Activated naive CD4-positive, alpha-beta T cell treated with anti-CD3 and anti-CD28 coated beads, Interleukin-2, amount 50 U/mL, for 72 hours (primary cell): Measurements from ENCODE around the gene DUSP28. TPM values are rescaled to one million over a fixed set of nuclear protein-coding genes. Genes with fewer than 3 reads are reported as not detected.
"Not testable (repeated sequence)": the region's sequence is repeated elsewhere in the genome, so short reads cannot be mapped to it uniquely, and the experiment has no call there.

Experiments used
- ATAC-seq, 2 donors: fragments of 150-1000 bp; cut with Tn5 transposase; 2 replicates each; pipeline ENCODE4 v1.10.0; 2021; ENCODE audit warnings: mild to moderate bottlenecking in 2 of 2, moderate library complexity in 2 of 2
- DNase-seq, 2 donors: peaks; one replicate each; pipeline ENCODE4 v3.0.0; 2021 to 2022; ENCODE audit warnings: low spot score in 2 of 2
- H3K27ac Mint-ChIP-seq, 2 donors: one replicate each; pipeline ENCODE4 v1.8.0; 2022; ENCODE audit warnings: mild to moderate bottlenecking in 2 of 2, mixed read lengths in 2 of 2
- H3K36me3 Mint-ChIP-seq, 2 donors: one replicate each; pipeline ENCODE4 v1.8.0; 2022; ENCODE audit warnings: mixed read lengths in 2 of 2
- H3K9me3 Mint-ChIP-seq, 2 donors: one replicate each; pipeline ENCODE4 v1.8.0; 2022; ENCODE audit warnings: mixed read lengths in 2 of 2
- total RNA-seq, 2 donors: library from RNA; stranded (reverse); gene quantifications; one replicate each; pipeline ENCODE4 v1.2.3, GENCODE V29; 2022

The DUSP28 gene, protein sequence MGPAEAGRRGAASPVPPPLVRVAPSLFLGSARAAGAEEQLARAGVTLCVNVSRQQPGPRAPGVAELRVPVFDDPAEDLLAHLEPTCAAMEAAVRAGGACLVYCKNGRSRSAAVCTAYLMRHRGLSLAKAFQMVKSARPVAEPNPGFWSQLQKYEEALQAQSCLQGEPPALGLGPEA
- total RNA-seq = 1 to 10 TPM; 3.8 to 5.4 TPM

DNA sequence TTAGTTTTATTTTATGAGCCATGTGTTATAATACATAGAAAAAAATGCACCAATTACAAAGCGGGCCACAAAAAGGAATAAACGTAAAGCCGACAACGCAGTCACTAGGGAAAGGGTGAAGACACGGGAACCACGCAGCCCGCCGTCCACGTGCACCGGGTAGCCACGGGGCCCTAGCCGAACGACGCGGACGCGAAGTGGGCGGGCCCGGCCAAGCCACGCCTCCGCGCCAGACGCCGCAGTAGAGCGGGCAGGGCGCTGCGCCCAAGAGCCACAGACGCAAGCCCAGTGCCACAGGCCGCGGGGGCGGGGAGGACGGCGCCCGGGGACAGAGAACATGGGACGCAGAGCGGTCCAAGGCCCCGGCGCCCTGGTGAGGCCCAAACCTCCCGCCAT is at the start of gene DUSP28:
Gene DUSP28, plus strand, starts transcription at position 274 of the 396 bp plus-strand sequence. CDS start 328 bp downstream, outside the sequence.
- H3K36me3 Mint-ChIP-seq = peaks cover 33 to 36% of the 10 kb centered on the region in 2 donors

DNA sequence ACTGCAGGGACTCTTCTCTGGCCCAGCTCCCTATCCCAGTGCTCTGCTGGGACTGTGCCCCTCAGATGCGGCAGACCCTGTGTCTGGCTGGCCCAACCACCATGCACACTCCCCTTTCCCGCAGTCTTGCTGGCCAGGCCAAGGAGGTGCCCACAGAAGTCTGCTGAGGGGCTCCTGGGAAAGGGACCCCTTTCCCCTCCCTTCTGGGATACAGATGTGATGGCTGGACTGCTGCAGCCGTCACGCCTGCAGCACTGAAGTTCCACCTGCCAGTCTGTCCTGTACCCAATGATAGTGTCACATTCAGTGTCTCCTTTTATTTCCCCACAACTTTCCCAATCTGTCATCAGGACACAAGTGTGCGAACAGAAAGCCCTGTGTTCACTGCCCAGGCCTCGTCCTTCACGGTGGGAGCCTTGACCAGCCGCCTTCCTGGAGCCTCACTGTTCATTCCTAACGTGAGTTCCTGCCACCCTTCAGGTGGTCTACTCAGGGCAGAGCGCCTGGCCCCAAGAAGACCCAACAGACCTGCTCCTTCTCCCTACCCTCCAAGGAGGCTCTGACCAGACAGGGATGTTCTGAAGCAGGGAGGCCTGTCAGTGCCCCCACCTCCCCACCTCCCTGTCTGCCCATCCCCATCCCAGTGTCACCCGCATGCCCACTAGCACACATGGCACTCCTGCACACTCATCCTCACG is 49.5 kb upstream of the DUSP28 start:
- no peaks in the 10 kb centered on the region for H3K36me3 Mint-ChIP-seq
- DNase-seq (no peak), ATAC-seq (no peak)
- H3K9me3 Mint-ChIP-seq = no peaks in the 10 kb centered on the region
- H3K27ac Mint-ChIP-seq = peak overlapping the region in 1 of 2 donors; percentile 85

More for the DNA sequence above, at the start of gene DUSP28:
- ATAC-seq (peak; percentile 68 to 70), DNase-seq (peak; percentile 93)
- H3K27ac Mint-ChIP-seq = peak within 1 kb of the TSS; percentile 96 to 99
- H3K9me3 Mint-ChIP-seq = no peaks in the 10 kb centered on the region

DNA sequence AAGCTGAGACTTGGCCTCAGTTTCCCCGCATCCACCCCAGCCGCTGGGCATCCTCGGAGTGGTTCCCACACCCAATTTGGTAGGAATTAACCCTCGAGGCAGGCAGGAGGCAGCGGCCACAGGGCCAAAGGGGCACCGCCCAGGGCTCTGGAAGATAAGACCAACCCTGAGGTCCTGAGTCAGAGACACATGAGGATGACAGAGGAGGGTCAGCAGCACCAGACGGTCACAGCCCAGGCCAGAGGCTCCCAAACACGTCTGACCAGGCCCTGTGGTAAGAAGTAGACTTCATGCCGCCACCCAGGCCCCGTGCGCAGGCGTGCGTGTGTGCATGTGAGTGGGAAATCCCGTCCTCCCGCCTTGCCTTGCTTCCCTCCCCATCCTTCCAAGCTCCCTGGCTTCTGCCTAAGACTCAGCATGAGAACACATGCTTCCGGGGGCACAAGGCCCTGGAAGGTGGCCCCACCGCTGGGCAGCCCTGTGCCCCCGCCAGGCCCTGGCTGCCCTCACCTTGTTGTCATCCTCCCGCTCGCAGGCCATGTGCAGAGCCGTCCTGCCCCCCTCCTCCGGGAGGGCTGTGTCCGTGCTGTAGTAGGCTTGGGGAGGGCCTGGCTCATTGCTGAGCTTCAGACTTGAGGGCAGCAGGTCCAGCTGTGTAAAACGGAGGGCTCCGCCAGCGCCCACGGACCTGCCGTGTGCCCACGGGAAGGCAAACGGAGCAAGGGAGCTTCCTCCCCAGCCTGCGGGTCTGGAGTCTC is 48.6 kb upstream of the DUSP28 start:
- no peaks in the 10 kb centered on the region for H3K9me3 Mint-ChIP-seq
- ATAC-seq = no peak
- no peaks in the 10 kb centered on the region for H3K36me3 Mint-ChIP-seq
- no peak overlapping the region for H3K27ac Mint-ChIP-seq
- no peak for DNase-seq

DNA sequence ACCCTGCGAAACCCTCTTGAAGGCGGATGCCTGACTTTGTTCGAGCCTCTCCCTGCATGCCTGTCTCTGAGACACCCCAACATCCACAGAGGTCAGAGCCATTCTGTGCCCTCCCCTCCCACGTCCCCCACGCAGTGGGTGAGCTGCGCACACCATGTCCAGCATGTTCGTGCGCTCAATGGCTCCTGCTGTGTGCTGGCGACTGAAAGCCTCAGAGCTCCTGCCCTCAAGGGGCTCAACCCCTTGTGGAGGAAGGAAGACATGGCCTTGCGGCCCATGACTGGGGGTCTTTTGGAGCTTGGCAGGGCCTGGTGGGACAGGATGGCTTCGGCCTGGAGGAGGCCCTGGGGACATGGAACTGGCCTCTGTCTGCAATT is 48.1 kb upstream of the DUSP28 start:
- no peak overlapping the region for H3K27ac Mint-ChIP-seq
- no peak for ATAC-seq
- DNase-seq = no peak
- no peaks in the 10 kb centered on the region for H3K36me3 Mint-ChIP-seq
- no peaks in the 10 kb centered on the region for H3K9me3 Mint-ChIP-seq

DNA sequence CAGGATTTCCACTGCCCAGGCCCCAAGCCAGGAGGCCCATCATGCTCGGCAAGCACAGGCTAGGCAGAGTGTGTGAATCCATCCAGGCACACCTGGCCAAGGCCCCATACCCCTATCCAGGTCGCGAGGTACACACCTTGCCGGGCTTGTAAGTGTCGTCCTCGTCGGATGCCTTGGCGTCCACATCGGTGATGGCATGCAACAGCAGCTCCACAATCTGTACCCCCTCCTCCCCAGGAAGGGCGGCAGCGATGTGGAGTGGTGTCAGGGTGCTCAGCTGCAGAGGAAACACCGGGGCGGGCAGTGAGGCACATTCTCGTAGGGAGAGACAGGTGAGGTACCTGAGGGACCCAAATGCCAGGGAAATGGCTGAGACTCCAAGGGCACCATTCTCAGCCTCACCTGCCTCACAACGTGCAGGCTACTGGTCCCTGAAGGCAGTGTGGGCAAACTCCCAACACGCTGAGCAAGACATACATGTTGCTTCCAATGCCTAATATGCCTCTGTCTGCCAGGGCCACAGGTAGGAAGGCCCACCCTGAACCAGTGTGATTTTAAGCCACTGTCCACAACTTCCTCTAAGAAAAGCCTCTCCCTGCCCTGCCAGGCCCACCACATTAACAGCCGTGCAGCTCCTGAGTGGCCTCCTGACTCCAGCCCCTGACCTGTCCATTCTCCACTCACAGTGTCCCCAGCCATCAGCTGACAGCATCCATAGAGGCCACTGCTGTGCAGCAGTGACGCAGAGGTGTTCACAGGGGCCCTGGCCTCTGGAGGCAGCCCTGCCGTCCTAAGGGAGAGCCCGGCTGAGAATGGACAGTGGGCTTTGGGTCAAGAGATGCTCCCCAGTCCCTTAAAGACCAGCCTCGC is 47.3 kb upstream of the DUSP28 start:
- ATAC-seq (no peak), DNase-seq (no peak)

DNA sequence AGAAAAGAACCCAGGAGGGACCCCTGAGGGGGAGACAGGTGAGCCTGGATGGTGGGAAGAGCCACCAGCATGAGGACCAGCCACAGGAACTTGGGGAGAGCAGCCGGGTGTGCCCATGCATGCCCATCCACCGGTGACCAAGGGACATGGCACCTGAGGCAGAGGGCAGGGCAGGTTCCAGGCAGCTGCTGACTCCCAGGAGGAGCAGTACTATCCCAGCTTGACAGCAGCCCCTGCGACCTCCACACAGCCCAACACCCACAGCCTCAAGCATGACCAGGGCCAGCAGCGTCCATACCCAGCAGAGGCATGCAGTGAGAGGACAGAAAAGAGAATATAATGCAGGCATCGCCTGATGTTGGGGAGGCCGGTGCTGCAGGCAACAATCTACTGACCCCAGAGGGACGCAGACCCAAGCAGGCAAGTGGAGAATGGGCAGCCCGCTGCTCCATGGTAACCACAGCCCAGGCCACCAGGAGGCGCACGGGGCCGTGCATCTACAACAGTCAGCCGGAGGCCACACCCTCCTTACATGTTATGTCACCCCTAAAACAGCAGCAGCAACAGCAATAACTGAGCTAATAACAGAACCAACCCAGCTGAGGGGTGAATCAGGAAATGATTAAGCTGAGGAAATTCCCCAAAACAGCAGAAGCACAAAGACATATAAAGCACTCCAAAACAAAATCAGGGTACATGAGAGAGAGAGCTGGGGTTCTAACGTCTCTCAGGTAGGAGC is 46.4 kb upstream of the DUSP28 start:
- DNase-seq (peak; percentile 80 to 86), ATAC-seq (peak; percentile 98 to 99)
- no peaks in the 10 kb centered on the region for H3K9me3 Mint-ChIP-seq

More for the DNA sequence above, 47.3 kb upstream of the DUSP28 start:
- H3K9me3 Mint-ChIP-seq = no peaks in the 10 kb centered on the region
- H3K36me3 Mint-ChIP-seq = no peaks in the 10 kb centered on the region
- H3K27ac Mint-ChIP-seq = peak overlapping the region; percentile 13 to 40

DNA sequence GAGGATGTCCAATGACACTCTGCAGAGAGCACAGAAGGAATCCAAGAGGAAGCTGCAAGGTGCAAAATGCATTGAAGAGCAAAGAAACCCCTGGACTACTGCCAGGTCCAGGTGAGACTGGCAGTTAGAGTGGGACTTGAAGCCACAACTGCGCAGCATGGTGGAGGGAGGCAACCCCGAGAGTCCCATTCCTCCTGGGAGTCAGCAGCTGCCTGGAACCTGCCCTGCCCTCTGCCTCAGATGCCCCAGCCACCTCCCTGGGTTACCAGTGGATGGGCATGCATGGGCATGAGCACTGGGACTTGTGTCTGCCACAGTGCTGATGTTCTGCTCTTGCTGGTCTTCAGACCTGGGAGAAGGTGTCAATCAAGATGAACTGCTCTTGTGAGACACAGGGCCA is 45.5 kb upstream of the DUSP28 start:
- peak overlapping the region; percentile 13 to 84 for H3K27ac Mint-ChIP-seq
- H3K36me3 Mint-ChIP-seq = no peaks in the 10 kb centered on the region
- ATAC-seq (no peak), DNase-seq (no peak)
- H3K9me3 Mint-ChIP-seq = no peaks in the 10 kb centered on the region

More for the DNA sequence above, 46.4 kb upstream of the DUSP28 start:
- no peaks in the 10 kb centered on the region for H3K36me3 Mint-ChIP-seq
- peak overlapping the region; percentile 13 to 84 for H3K27ac Mint-ChIP-seq

DNA sequence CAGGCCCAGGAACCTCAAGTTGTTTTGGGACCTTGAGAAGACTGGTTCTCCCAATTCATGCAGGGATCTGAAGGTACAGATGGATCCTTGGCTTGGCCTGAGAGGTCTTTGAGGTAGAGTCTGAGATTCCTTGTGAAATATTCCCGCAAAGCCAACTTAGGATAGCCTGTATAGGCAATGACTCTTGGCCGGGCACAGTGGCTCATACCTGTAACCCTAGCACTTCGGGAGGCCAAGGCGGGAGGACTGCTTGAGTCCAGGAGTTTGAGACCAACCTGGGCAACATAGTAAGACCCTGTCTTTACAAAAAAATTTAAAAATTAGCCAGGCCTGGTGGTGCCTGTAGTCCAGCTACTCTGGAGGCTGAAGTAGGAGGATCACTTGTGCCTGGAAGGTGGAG is 42.8 kb upstream of the DUSP28 start:
- ATAC-seq = no peak
- Mint-ChIP-seq H3K9me3 (peaks cover 1 to 2% of the 10 kb centered on the region in 2 donors), H3K27ac (no peak overlapping the region), H3K36me3 (peaks cover 7 to 9% of the 10 kb centered on the region in 2 donors)
- no peak for DNase-seq

DNA sequence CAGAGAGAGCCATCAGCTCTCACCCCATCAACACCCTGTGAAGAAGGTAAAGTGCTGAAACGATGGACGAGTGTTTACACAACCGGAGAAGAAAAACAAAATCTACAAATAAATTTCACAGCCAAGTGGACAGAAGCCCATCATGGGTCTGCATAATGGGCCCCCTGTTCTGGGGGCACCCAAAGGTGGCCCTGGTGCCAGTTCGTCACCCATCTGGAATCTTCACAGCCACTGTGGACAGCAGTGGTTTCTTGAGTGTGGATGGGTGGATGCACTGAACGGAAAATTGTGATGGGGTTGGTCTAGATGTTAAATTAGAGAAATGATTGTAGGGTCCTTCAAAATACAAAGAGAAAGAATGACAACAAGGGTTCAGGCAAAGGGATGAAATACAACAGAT is 41.2 kb upstream of the DUSP28 start:
- ATAC-seq (no peak), DNase-seq (no peak)
- H3K9me3 Mint-ChIP-seq = peaks cover 2 to 4% of the 10 kb centered on the region in 2 donors
- no peak overlapping the region for H3K27ac Mint-ChIP-seq
- peaks cover 17 to 21% of the 10 kb centered on the region in 2 donors for H3K36me3 Mint-ChIP-seq

DNA sequence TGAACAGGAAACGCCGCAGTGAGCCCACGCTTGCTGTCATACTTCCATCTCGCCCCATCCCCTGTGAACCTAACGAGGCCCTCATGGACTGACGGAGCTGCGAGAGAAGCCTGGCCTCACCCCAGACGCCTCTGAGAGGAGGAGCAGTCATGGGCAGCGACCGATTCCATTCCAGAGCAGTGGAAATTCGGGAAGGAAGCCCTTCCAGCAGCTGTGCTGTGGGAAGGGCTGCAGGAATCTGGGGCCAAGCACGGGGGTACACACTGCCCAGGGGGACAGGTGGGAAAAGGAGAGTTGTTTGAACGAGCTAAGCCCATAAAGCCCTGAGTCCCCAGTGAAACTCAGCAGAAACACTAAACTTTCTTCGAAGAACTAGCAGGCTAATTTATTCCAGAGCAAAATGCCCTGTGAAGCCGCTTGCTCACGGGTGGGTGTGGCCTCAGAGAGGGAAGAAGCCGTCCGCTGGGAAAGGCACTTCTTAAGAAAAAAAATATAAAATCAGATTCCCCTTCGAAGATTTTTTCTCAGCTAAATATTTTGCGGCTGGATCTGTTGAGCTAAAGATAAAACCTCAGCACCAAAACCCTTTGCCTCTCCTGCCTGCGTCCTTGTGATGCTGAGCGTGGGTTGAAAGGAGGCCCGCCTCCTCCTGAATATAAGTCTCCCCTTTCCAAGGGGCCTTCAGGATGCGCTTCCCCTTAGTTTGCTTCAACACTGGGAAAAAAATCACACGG is 40.6 kb upstream of the DUSP28 start:
- peaks cover 2 to 4% of the 10 kb centered on the region in 2 donors for H3K9me3 Mint-ChIP-seq
- no peak overlapping the region for H3K27ac Mint-ChIP-seq
- H3K36me3 Mint-ChIP-seq = peaks cover 22 to 27% of the 10 kb centered on the region in 2 donors
- DNase-seq (no peak), ATAC-seq (no peak)

DNA sequence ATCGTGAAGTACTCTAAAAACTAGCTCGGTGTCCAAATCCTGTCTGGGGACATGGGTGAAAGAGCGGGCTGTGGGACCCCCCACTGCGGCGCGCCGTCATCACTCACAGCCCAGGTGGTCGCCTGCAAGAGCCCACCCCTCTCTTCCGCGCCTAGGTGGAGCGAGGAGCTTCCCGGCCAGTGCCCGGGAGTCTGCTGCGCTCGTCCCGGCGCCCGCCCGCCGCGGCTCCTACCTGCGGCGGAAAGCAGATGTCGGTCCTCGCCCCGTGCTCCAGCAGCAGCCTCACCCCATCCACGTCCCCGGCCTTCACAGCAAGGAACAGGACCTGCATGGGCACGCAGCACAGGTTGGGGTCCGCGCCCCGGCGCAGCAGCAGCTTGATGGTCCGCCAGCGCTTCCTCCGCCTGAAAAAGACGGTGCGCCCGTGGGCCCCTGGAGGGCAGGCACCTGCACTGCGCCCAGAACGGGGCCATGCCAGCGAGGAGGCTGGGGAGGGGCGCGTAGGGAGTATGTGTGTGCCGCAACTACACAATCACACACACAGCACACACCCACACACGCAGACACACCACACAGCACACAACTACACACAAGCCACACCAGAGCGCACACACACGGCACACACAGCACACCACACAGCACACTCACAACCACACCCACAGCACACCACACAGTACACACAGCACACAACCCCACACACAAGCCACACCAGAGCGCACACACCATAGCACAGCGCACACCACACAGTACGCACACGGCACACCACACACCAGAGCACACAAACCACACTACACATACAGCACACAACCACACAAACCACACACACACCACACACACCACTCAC is 39.8 kb upstream of the DUSP28 start:
- ATAC-seq (peak; percentile 18 to 24), DNase-seq (no peak)
- peaks cover 30 to 35% of the 10 kb centered on the region in 2 donors for H3K36me3 Mint-ChIP-seq
- no peak overlapping the region for H3K27ac Mint-ChIP-seq
- H3K9me3 Mint-ChIP-seq = peaks cover 2 to 11% of the 10 kb centered on the region in 2 donors

DNA sequence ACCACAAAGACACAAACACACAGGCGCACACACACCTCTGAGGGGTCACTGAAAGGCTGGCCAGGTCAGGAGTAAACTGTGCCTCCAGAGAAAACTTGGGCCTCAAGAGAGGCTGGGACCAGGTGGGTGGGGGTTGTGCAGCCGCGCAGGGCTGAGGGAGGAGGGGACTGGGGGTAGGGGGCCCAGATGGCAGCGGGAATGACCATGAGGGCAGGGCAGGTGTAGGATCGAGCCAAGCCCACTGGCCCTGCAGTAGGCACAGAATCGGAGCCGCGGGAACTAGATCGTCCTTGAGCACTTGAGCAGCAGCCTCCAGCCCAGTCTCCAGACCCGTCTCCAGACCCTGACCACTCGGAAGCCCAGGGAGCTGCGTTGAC is 39.2 kb upstream of the DUSP28 start:
- ATAC-seq (no peak), DNase-seq (no peak)
- Mint-ChIP-seq H3K27ac (no peak overlapping the region), H3K36me3 (peaks cover 34 to 40% of the 10 kb centered on the region in 2 donors), H3K9me3 (peaks cover 2 to 15% of the 10 kb centered on the region in 2 donors)

DNA sequence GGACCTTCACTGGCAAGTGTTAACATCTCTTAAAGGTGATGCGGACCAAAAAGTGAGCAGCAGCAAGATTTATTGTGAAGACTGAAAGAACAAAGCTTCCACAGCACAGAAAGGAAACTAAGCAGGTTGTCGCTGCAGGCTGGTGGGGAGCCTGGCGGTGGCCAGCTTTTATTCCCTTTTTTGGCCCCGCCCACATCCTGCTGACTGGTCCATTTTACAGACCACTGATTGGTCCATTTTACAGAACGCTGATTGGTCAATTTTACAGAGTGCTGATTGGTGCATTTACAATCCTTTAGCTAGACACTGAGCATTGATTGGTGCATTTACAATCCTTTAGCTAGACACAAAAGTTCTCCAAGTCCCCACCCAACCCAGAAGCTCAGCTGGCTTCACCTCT is 38.3 kb upstream of the DUSP28 start:
- H3K9me3 Mint-ChIP-seq = peaks cover 3 to 15% of the 10 kb centered on the region in 2 donors
- peaks cover 41 to 48% of the 10 kb centered on the region in 2 donors for H3K36me3 Mint-ChIP-seq
- not testable (repeated sequence) for DNase-seq, ATAC-seq, H3K27ac Mint-ChIP-seq

DNA sequence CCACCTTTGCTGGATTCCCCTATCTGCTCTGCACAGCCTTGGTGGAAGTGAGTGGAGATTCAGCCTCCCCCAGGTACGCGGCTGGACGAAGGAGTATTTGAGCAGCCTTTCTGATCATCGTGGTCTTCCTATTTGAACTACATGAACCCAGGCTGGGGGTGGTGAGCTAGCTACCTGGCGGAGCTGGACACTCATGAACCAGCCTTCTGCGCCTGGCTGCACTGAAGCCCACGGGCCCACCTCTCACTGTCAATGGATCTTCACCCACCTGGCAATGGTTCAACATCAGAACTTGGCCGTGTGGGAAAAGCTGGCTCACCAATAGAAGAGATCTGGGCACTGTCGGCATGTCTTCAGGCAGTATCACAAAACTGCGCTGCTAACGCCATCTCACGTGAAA is 37.8 kb upstream of the DUSP28 start:
- peaks cover 8 to 20% of the 10 kb centered on the region in 2 donors for H3K9me3 Mint-ChIP-seq
- no peak for DNase-seq
- peaks cover 46 to 53% of the 10 kb centered on the region in 2 donors for H3K36me3 Mint-ChIP-seq
- no peak for ATAC-seq
- H3K27ac Mint-ChIP-seq = no peak overlapping the region
